NB4 (cell line): ENCODE measurements around the gene SPINK4.

Experiments
- DNase-seq: peaks from one replicate; pipeline ENCODE4 v3.0.0; 2010; ENCODE audit warnings: low read depth
- H3K4me3 ChIP-seq: one replicate; pipeline ENCODE4 v1.5.1; 2011; ENCODE audit warnings: mild to moderate bottlenecking, low read depth, low read length, moderate library complexity
- MAX ChIP-seq: IDR thresholded peaks from 2 replicates; pipeline ENCODE4 v1.6.1; 2011; ENCODE audit warnings: low read depth, low read length
- MYC ChIP-seq: IDR thresholded peaks from 2 replicates; pipeline ENCODE4 v1.6.1; 2011; ENCODE audit warnings: low read depth, low read length
- POLR2A ChIP-seq: IDR thresholded peaks from 2 replicates; pipeline ENCODE4 v1.6.1; 2011; ENCODE audit warnings: mild to moderate bottlenecking; ENCODE audit not compliant: insufficient read length; ENCODE audit errors: extremely low read depth
- TF ChIP-seq, protein P1 (sequence below): IDR thresholded peaks from one replicate; pipeline ENCODE4 v1.5.1; 2012; ENCODE audit warnings: low read depth, low read length

Gene SPINK4

DNA sequence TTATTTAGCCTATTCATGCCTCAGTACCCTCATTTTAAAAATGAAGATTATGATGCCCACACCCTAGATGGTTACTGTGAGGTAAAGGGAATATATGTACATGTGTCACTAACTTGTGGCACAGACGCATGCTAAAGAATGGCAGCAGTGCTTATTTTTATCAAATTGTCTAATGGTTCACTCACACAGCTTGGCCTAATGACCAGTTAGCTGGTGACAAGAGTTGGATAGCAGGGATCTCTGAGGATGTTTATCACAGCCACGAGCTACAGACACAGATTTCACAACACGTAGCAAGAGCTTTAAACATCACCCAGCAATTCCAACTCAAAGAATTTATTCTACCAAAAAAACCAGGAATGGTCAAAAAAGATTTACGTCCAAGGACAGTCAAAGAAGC is 17.3 kb downstream of the SPINK4 start:
- TF ChIP-seq MYC (no peak), POLR2A (no peak), MAX (no peak)
- TF ChIP-seq, protein P1, sequence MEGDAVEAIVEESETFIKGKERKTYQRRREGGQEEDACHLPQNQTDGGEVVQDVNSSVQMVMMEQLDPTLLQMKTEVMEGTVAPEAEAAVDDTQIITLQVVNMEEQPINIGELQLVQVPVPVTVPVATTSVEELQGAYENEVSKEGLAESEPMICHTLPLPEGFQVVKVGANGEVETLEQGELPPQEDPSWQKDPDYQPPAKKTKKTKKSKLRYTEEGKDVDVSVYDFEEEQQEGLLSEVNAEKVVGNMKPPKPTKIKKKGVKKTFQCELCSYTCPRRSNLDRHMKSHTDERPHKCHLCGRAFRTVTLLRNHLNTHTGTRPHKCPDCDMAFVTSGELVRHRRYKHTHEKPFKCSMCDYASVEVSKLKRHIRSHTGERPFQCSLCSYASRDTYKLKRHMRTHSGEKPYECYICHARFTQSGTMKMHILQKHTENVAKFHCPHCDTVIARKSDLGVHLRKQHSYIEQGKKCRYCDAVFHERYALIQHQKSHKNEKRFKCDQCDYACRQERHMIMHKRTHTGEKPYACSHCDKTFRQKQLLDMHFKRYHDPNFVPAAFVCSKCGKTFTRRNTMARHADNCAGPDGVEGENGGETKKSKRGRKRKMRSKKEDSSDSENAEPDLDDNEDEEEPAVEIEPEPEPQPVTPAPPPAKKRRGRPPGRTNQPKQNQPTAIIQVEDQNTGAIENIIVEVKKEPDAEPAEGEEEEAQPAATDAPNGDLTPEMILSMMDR, result no peak
- DNase-seq, result no peak
- H3K4me3 ChIP-seq, result no peak overlapping the region

GRCh38 chr9:33260372-33260771 is 20.4 kb downstream of the SPINK4 start:
- TF ChIP-seq MYC (no peak), POLR2A (no peak), MAX (no peak)
- TF ChIP-seq, protein P1, result no peak
- peak; percentile 51 for DNase-seq

GRCh38 chr9:33263131-33264002 is 23.4 kb downstream of the SPINK4 start:
- peak overlapping the region; percentile 92 for H3K4me3 ChIP-seq
- DNase-seq, result peak; percentile 72
- TF ChIP-seq POLR2A, result no peak
- TF ChIP-seq MYC, result no peak
- TF ChIP-seq MAX, result peak; percentile 8; the same call in 1 of the 2 replicates
- TF ChIP-seq, protein P1, result no peak

More at GRCh38 chr9:33260372-33260771, 20.4 kb downstream of the SPINK4 start:
- H3K4me3 ChIP-seq, result no peak overlapping the region

DNA sequence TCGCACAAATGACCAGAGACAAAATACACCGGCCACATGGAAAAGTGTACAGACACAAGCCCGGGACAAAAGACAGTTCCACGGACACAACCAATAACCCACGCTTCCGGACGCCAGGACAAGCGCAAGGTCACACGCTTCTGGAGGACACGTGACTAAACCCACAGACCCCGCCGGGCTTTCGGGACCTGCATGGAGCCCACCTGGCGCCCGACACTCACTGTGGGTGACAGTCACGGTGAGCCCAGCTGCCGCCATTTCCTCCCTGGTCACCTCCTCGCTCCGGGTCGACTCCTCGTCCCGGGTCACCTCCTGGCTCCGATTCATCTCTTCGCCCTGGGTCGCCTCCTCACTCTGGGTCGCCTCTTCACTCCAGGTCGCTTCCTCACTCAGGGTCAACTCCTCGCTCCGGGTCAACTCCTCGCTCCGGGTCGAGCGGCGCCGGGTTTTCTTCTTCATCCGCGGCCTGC is 24.1 kb downstream of the SPINK4 start:
- H3K4me3 ChIP-seq, result peak overlapping the region; percentile 92
- TF ChIP-seq MYC (peak; percentile 93), MAX (peak; percentile 96), POLR2A (no peak)
- TF ChIP-seq, protein P1, result no peak
- peak; percentile 73 for DNase-seq

DNA sequence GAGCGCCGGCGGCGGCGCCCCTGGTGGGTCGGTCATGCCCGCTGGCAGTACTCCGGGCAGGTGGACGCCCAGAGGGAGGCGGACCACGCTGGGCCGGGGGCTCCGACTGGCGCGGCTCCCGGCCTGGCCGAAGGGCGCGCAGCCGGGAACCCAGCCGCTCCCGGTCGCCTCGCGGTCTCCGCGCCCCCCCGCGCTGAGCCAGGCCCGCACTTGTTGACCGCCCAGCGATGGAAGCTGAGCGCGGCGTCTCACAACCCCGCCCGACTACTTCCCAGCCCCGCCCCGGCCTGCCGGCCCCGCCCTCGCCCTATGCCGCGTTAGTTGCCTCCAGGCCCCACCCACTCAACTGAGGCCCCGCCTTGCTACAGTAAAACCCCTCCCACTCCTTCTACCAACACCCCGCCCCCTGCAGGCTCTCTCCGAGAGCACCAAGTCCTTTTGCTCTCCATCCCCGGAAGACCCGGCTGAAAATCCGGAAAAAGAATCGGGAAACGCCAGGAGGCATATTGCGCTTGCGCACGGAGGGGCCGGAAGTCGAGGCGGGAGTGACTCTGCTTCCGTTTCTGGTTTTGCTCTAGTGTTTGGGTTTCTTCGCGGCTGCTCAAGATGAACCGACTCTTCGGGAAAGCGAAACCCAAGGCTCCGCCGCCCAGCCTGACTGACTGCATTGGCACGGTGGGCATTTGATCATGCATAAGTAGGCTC is 24.7 kb downstream of the SPINK4 start, which contains the start of the genes BAG1 and CHMP5:
TSS of gene BAG1 (minus strand) at position 236 of the 705 bp plus-strand sequence.
TSS of gene CHMP5 (plus strand) at position 577 of the 705 bp plus-strand sequence. CDS start at position 607, 30 bp downstream.
- DNase-seq, result peak; percentile 100
- TF ChIP-seq MYC, result peak; percentile 58
- TF ChIP-seq MAX, result peak; percentile 68
- TF ChIP-seq, protein P1, result peak; percentile 31
- TF ChIP-seq POLR2A, result peak; percentile 84
- peak within 1 kb of the TSS; percentile 92 for H3K4me3 ChIP-seq
